GM12878 (cell line): ENCODE measurements around the gene DCAF11. TPM values are rescaled to one million over a fixed set of nuclear protein-coding genes. Genes with fewer than 3 reads are reported as not detected.

ENCODE experiments used
- ATAC-seq: fragments of 200-7000 bp; cut with Tn5 transposase; 3 replicates; pipeline ENCODE4 v1.9.1; 2020; ENCODE audit warnings: mild to moderate bottlenecking, moderate library complexity
- BruUV-seq: library from RNA; stranded (reverse); fragments of 400-500 nt; replicated peaks from 2 replicates; lab custom pipeline; 2021; lab: Mats Ljungman, UMichigan
- CTCF ChIA-PET: fragments of 300-600 bp; sonication (Branson Sonifier 250); formaldehyde crosslinking; extraction: SDS; loops from one replicate; lab custom pipeline; 2021; ENCODE audit warnings: inconsistent platforms; lab: Yijun Ruan, JAX
- POLR2A ChIA-PET: fragments of 350-600 bp; formaldehyde crosslinking; extraction: SDS; loops from one replicate; lab custom pipeline; 2021; ENCODE audit warnings: inconsistent platforms; lab: Charles Lee
- RAD21 ChIA-PET: fragments of 300-600 bp; sonication (Branson Sonifier 250); formaldehyde crosslinking; loops from one replicate; lab custom pipeline; 2023; ENCODE audit warnings: antibody characterized with exemption; ENCODE audit not compliant: unreplicated experiment; lab: Charles Lee
- SMC1A ChIA-PET: fragments of 300-600 bp; sonication (Branson Sonifier 250); formaldehyde crosslinking; loops from one replicate; lab custom pipeline; 2023; ENCODE audit not compliant: unreplicated experiment, uncharacterized antibody; lab: Charles Lee
- DNase-seq: peaks from one replicate; pipeline ENCODE4 v3.0.0-alpha.2; 2011; ENCODE audit warnings: low read depth, low spot score
- FAIRE-seq: peaks from 3 replicates; lab custom pipeline; 2011; peaks lifted over from hg19 to GRCh38; lab: Jason Lieb, UNC
- H2AFZ ChIP-seq: 2 replicates; pipeline ENCODE4 v1.6.0; 2011; ENCODE audit warnings: low read depth, low read length, control low read depth; ENCODE audit not compliant: control insufficient read depth
- H3K27ac ChIP-seq: 2 replicates; pipeline ENCODE4 v1.5.1; 2011; ENCODE audit warnings: control low read depth; ENCODE audit not compliant: control insufficient read depth, insufficient read depth
- H3K27me3 ChIP-seq, 2 experiments: replicated peaks in 1 of 2; 2 replicates each; pipeline versions ENCODE4 v1.6.0 to v1.6.1; 2011; ENCODE audit warnings: low read length in 1 of 2; ENCODE audit not compliant: control insufficient read depth in 2 of 2, insufficient read depth in 2 of 2
- H3K36me3 ChIP-seq, 2 experiments: 2 replicates each; pipeline ENCODE4 v1.5.1; 2011; ENCODE audit warnings: low read length in 1 of 2; ENCODE audit not compliant: control insufficient read depth in 2 of 2, insufficient read depth in 2 of 2
- H3K4me1 ChIP-seq: 2 replicates; pipeline ENCODE4 v1.6.1; 2011; ENCODE audit warnings: mild to moderate bottlenecking, low read length, moderate library complexity, mixed read lengths; ENCODE audit not compliant: control insufficient read depth, insufficient read depth
- H3K4me2 ChIP-seq: 2 replicates; pipeline ENCODE4 v1.6.0; 2011; ENCODE audit warnings: control low read depth; ENCODE audit not compliant: control insufficient read depth, insufficient read depth
- H3K4me3 ChIP-seq: fragments of 200-600 bp; sonication (generic); 2 replicates; pipeline ENCODE4 v1.5.1; 2016
- H3K79me2 ChIP-seq: 2 replicates; pipeline ENCODE4 v1.6.0; 2011; ENCODE audit warnings: low read length; ENCODE audit not compliant: control insufficient read depth, insufficient read depth
- H3K9ac ChIP-seq: 2 replicates; pipeline ENCODE4 v1.8.0; 2011; ENCODE audit warnings: low read length, control low read depth, mixed read lengths; ENCODE audit not compliant: control insufficient read depth, insufficient read depth
- H3K9me3 ChIP-seq: replicated peaks from 3 replicates; pipeline ENCODE4 v1.5.1; 2011; ENCODE audit warnings: mild to moderate bottlenecking, low read length; ENCODE audit not compliant: control insufficient read depth, insufficient read depth
- H4K20me1 ChIP-seq: 2 replicates; pipeline ENCODE4 v1.6.0; 2011; ENCODE audit not compliant: control insufficient read depth, insufficient read depth
- EED ChIP-seq: sonication (generic); IDR thresholded peaks from 2 replicates; pipeline ENCODE4 v1.6.1; 2016; ENCODE audit warnings: antibody characterized with exemption, low read depth
- MAX ChIP-seq: IDR thresholded peaks from 2 replicates; pipeline ENCODE4 v1.6.1; 2012; ENCODE audit warnings: low read depth, low read length, improper control_type of control experiment
- MLLT1 ChIP-seq: fragments of 450-650 bp; IDR thresholded peaks from 2 replicates; pipeline ENCODE4 v1.6.1; 2016; ENCODE audit warnings: mild to moderate bottlenecking
- RELB ChIP-seq: fragments of 450-650 bp; IDR thresholded peaks from 2 replicates; pipeline ENCODE4 v1.6.1; 2017; ENCODE audit warnings: low read depth, mild to moderate bottlenecking, moderate library complexity
- RUNX3 ChIP-seq: IDR thresholded peaks from 2 replicates; pipeline ENCODE4 v1.6.1; 2012; ENCODE audit warnings: low read length, inconsistent platforms
- YBX1 ChIP-seq: fragments of 450-650 bp; IDR thresholded peaks from 2 replicates; pipeline ENCODE4 v1.6.1; 2016; ENCODE audit warnings: antibody characterized with exemption
- WGBS: methylation state at CpG from one replicate; pipeline ENCODE4 v1.1.6; 2016; ENCODE audit warnings: low lambda C conversion rate; ENCODE audit not compliant: insufficient replicate concordance, insufficient coverage; ENCODE audit errors: missing lambda C conversion rate; 5-methylcytosine and 5-hydroxymethylcytosine counted together
- in situ Hi-C: fragments of 300-500 bp; cut with MboI; formaldehyde crosslinking; loops from 9 replicates; pipeline ENCODE4 v1.14.3; 2018; ENCODE audit warnings: mixed read lengths
- intact Hi-C: fragments of 100-400 bp; cut with micrococcal nuclease; formaldehyde crosslinking; loops from one replicate; pipeline ENCODE4 v1.14.2; 2022; ENCODE audit not compliant: unreplicated experiment
- polyA plus RNA-seq, 11 experiments: library from polyadenylated mRNA; depleted of rRNA in 4 of 11; unstranded in 6 of 11; stranded (reverse) in 5 of 11; fragments of >200 nt; fragmentation: Nextera tagmentation in 4 of 11; fragmentation: Illumina TruSeq in 1 of 11; extraction: Ambion mirVana in 4 of 11; extraction: Trizol in 1 of 11; gene quantifications; 1 replicate in 1 of 11; 2 replicates in 10 of 11; pipeline versions ENCODE4 v1.2.1 to v1.2.3, GENCODE V29; 2011 to 2016; ENCODE audit warnings: inconsistent platforms in 2 of 11, missing spikeins in 2 of 11, low read depth in 1 of 11
- total RNA-seq, 4 experiments: library from RNA; depleted of rRNA in 3 of 4; stranded (reverse); fragments of >200 nt in 3 of 4; fragmentation: Illumina TruSeq in 1 of 4; extraction: Trizol in 1 of 4; gene quantifications; 2 replicates each; pipeline versions ENCODE4 v1.2.1 to v1.2.3, GENCODE V29; 2013 to 2021

The DCAF11 gene
- total and polyA plus RNA-seq, 10 of the 15 experiments (the other 5 are each of a cell fraction or from before 2014, with no cell fraction given), result 13.4 to 91.2 (median 68.7) TPM

DNA sequence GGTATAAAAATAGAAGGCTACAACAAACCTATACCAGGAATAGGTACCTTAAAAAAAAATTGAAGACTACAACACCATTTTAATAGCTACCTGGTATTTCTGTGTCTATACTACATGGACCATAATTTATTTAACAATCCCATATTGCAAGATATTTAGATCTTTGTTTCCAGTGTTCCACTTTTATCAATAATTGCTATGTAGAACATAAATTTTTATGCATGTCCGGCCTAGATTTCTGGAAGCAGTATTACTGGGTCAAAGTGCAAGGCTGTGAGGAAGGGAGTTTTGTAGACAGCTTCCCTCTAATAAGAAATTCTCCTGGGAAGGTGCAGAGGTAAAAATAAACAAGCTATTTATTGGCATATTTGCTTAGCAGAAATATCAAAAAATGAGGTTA is 4.1 kb upstream of the DCAF11 start (continued):
- TF ChIP-seq RELB, result no peak
- no peak for TF ChIP-seq MAX
- TF ChIP-seq, all 136 proteins: peak for 0

DNA sequence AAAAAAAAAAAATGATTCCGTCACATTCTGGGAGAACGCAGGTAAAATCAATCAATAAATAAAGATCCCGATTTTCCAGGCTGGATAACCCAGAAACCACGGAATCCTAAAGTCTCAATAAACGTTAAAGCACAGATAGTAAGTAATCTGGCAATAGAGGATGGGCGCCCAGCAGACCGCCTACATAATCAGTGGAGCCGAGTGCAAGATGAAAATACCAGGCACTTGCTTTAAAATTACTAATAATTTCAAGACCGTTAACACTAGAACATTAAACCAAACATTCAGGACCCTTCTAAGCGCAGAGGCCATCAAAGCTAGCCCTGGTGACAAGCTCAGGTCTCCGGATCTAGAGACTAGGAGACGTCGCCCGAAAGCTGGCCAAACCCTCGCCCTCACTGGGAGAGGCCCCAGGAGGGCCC is 1.2 kb upstream of the DCAF11 start:
- WGBS, result 20% methylated on average over 15 of the region's 15 CpGs
- Histone ChIP-seq H3K9me3 (no peaks in the 10 kb centered on the region), H3K9ac (peak overlapping the region; percentile 98), H3K79me2 (peaks cover 24% of the 10 kb centered on the region), H2AFZ (peak overlapping the region; percentile 76), H3K27ac (peak overlapping the region; percentile 94), H3K4me3 (peak overlapping the region; percentile 89), H3K36me3 (peaks cover 5 to 11% of the 10 kb centered on the region in 2 experiments), H3K27me3 (no peaks in the 10 kb centered on the region), H3K4me1 (peaks cover 12% of the 10 kb centered on the region), H3K4me2 (peak overlapping the region; percentile 94), H4K20me1 (no peaks in the 10 kb centered on the region)
- FAIRE-seq (no peak), ATAC-seq (peak; percentile 5), DNase-seq (no peak)
- POLR2A ChIA-PET, result interaction anchor here (0.8 to 17.1 kb wide), 12 partner anchors 12 to 133 kb away, joined by 3 to 276 read pairs (median 9); partner anchors contain the start of genes EMC9, FITM1, IRF9 and PCK2
- BruUV-seq, result TSS peak; percentile 90
- SMC1A ChIA-PET, result interaction anchor here (0.8 to 7.7 kb wide), 16 partner anchors 12 to 220 kb away, joined by 3 to 70 read pairs (median 6); partner anchors contain the start of genes CHMP4A, EMC9, IRF9 and PCK2
- in situ Hi-C loops (loop anchor here (25.0 kb wide), 1 partner anchor 801 kb away; the partner anchor contains the start of genes BCL2L2, PABPN1 and PPP1R3E), intact Hi-C loops (no loop called here)
- TF ChIP-seq RUNX3 (no peak), MLLT1 (peak; percentile 17; the same call in 1 of the 2 replicates), EED (no peak), YBX1 (no peak)
- RAD21 ChIA-PET, result interaction anchor here (1.4 to 5.8 kb wide), 11 partner anchors 11 to 134 kb away, joined by 4 to 69 read pairs (median 12); partner anchors contain the start of genes EMC9, IRF9, PCK2 and PSME1
- CTCF ChIA-PET, result interaction anchor here (0.8 to 5.9 kb wide), 10 partner anchors 13 to 693 kb away, joined by 3 to 39 read pairs (median 12); partner anchors contain the start of genes IRF9, PCK2, PSME1 and PSME2
